Activated naive CD4-positive, alpha-beta T cell treated with anti-CD3 and anti-CD28 coated beads, Interleukin-2, amount 50 U/mL, for 24 hours (primary cell): ENCODE results near the gene BCL11B.
A peak's percentile ranks its signal among the peaks of the same experiment; 100 is the strongest.
"Not testable (repeated sequence)": the region's sequence is repeated elsewhere in the genome, so short reads cannot be mapped to it uniquely, and the experiment has no call there.

ENCODE experiments used
- H3K27ac Mint-ChIP-seq: one replicate; pipeline ENCODE4 v1.8.0; 2021; ENCODE audit warnings: mild to moderate bottlenecking, mixed read lengths
- H3K27me3 Mint-ChIP-seq: one replicate; pipeline ENCODE4 v1.8.0; 2021; ENCODE audit warnings: mixed read lengths
- H3K36me3 Mint-ChIP-seq: one replicate; pipeline ENCODE4 v1.8.0; 2021; ENCODE audit warnings: mixed read lengths
- H3K4me1 Mint-ChIP-seq: one replicate; pipeline ENCODE4 v1.8.0; 2021; ENCODE audit warnings: mixed read lengths
- H3K4me3 Mint-ChIP-seq: one replicate; pipeline ENCODE4 v1.8.0; 2021; ENCODE audit warnings: mild to moderate bottlenecking, mixed read lengths
- H3K9me3 Mint-ChIP-seq: one replicate; pipeline ENCODE4 v1.8.0; 2021; ENCODE audit warnings: mixed read lengths

Gene BCL11B

GRCh38 chr14:99187858-99188257 lies 84.1 kb downstream of the BCL11B start:
- peak overlapping the region; percentile 86 for H3K4me3 Mint-ChIP-seq
- H3K27ac Mint-ChIP-seq, result peak overlapping the region; percentile 99
- no peaks in the 10 kb centered on the region for H3K9me3 Mint-ChIP-seq
- peaks cover 92% of the 10 kb centered on the region for H3K4me1 Mint-ChIP-seq
- H3K27me3 Mint-ChIP-seq, result no peaks in the 10 kb centered on the region
- no peaks in the 10 kb centered on the region for H3K36me3 Mint-ChIP-seq

DNA sequence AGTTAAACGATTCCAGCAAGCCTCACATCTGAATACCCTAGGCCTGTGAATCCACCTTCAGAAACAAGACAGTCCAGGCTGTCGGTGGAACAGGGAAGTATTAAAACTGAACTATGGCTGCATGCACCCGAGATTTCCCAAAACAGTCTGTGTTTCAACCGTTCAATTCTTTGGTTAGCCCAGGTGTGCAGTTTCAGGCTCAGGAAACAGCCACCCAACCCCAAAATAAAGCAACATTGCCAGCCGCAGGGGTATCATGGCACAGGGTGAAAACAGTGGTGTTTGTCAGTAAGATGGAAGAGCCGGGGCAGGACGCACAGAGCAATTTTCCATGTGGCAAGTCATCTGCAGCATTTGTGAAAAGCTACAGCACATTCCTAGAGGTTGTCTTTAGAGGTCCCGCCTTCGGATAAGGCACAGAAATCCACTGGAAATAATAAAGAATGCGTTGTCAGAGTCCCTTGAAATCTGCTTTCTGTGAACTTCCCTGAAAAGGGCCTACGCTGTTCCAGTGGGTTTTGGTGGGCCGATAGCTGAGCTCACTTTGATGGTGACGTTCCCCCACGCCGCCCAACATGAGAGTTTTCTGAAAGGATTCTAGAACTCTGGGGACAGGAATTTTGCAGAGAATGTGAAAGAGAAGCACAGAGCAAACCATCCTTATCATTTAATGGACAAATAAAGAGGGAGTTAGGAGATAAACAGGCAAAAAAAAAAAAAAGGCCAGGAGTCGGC lies 84.9 kb downstream of the BCL11B start:
- Mint-ChIP-seq H3K27me3 (no peaks in the 10 kb centered on the region), H3K27ac (peak overlapping the region; percentile 99), H3K4me3 (peak overlapping the region; percentile 86), H3K4me1 (peaks cover 94% of the 10 kb centered on the region), H3K9me3 (no peaks in the 10 kb centered on the region), H3K36me3 (no peaks in the 10 kb centered on the region)

DNA sequence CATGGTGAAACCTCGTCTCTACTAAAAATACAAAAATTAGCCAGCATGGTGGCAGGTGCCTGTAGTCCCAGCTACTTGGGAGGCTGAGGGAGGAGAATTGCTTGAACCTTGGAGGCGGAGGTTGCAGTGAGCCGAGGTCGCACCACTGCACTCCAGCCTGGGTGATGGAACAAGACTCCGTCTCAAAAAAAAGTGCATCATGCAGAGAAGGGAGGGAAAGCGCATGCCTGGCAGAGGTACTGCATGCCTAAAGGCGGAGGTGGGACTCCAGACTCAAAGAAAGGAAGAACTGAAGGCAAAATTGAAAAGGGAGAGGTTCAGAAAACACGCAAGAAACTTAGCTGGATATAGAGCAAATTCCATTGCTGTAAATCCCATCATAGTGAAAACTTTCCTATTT lies 85.7 kb downstream of the BCL11B start:
- Mint-ChIP-seq H3K27ac (peak overlapping the region; percentile 99), H3K4me1 (peaks cover 94% of the 10 kb centered on the region), H3K4me3 (peak overlapping the region; percentile 86)
- H3K36me3 Mint-ChIP-seq, H3K27me3 Mint-ChIP-seq, H3K9me3 Mint-ChIP-seq: not testable (repeated sequence)

DNA sequence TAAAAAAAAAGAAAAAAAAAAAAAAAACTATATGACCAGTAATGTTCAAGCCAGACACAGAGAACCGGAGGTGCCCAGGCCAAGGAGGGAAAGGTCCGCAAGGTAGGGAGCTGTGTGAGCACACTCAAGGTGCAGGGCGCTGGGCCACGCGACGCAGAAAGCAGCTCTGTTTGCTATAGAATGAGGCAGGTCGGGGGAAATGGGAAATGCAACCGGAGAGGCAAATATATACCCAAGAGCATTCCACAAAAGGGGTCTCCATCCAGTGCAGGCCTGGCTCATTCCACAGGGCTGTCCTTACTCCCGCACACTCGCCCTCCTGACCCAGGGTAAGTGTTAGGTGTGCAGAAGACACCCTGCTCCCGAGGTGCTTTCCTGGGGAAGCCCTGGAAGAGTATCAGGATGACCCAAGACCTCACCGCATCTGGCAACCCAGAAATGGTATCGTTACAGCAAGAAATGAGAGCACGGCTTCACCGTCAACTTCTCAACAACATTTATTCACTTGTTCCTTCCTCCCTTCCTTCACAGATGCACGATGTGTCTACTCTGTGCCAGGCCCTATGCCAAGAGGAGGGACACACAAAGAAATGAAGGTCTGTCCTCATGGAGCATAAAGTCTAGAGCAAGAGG lies 86.4 kb downstream of the BCL11B start:
- Mint-ChIP-seq H3K4me3 (peak overlapping the region; percentile 86), H3K36me3 (no peaks in the 10 kb centered on the region), H3K27ac (peak overlapping the region; percentile 99), H3K4me1 (peaks cover 94% of the 10 kb centered on the region), H3K27me3 (no peaks in the 10 kb centered on the region), H3K9me3 (no peaks in the 10 kb centered on the region)

DNA sequence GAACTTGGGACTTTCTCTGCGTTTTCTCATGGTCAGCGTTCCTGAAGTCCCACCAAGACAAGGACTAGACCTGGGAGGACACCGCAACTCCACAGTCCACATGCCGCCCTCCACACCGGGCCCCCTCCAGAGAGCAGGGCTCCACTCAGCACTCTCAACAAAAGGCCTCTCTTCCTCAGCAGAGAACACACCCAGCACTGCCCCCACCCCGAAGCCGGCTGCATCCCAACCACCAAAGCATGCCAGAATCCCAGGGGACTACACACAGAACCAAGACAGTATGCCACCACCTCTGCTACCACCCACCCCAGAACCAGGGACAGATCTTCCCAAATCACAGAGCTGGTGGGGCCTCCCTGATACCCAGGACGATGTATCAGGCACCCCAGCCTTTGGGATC lies 88.3 kb downstream of the BCL11B start:
- H3K4me3 Mint-ChIP-seq, result peak overlapping the region; percentile 86
- H3K36me3 Mint-ChIP-seq, result peaks cover 6% of the 10 kb centered on the region
- H3K27ac Mint-ChIP-seq, result peak overlapping the region; percentile 99
- H3K4me1 Mint-ChIP-seq, result peaks cover 92% of the 10 kb centered on the region
- H3K9me3 Mint-ChIP-seq, result no peaks in the 10 kb centered on the region
- H3K27me3 Mint-ChIP-seq, result no peaks in the 10 kb centered on the region

GRCh38 chr14:99183311-99183710 lies 88.7 kb downstream of the BCL11B start:
- H3K27me3 Mint-ChIP-seq, result no peaks in the 10 kb centered on the region
- peak overlapping the region; percentile 99 for H3K27ac Mint-ChIP-seq
- peaks cover 96% of the 10 kb centered on the region for H3K4me1 Mint-ChIP-seq
- H3K4me3 Mint-ChIP-seq, result peak overlapping the region; percentile 86
- no peaks in the 10 kb centered on the region for H3K9me3 Mint-ChIP-seq
- H3K36me3 Mint-ChIP-seq, result peaks cover 7% of the 10 kb centered on the region

DNA sequence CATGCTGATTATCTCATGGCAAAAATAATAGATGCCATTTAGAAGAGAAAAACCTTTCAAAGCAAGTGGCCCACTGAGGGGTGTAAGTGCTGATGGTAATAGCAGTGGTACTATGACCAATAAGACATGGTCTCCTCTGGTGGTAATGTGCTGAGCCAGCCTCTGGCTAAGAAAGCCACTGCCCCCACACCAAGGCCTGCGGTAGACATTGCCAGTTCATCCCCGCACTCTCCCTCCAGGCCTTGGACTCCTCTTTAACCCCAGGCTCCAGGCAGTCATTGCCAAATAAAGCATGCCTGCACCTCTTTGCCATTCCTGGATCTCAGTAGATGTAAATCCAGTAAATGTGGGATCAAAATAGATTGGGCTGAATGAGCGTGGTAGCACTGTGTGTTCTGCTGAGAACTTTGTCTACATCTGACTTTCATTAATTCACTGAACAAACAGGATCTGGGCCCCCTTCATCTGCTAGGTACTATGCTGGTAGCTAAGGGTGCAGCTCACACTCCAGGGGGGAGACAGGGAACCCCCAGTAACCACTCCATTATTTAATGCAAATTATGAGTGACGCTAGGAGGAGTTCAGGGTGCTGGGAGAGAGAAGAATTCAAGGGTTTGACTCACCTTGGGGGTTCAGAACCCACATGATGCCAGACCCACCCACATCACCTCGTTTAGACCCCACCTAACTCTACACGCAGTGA lies 89.3 kb downstream of the BCL11B start:
- H3K4me1 Mint-ChIP-seq, result peaks cover 97% of the 10 kb centered on the region
- peaks cover 10% of the 10 kb centered on the region for H3K36me3 Mint-ChIP-seq
- peak overlapping the region; percentile 99 for H3K27ac Mint-ChIP-seq
- H3K9me3 Mint-ChIP-seq, result no peaks in the 10 kb centered on the region
- H3K4me3 Mint-ChIP-seq, result peak overlapping the region; percentile 84
- no peaks in the 10 kb centered on the region for H3K27me3 Mint-ChIP-seq

GRCh38 chr14:99181804-99182520 lies 90.0 kb downstream of the BCL11B start:
- H3K36me3 Mint-ChIP-seq, result peaks cover 11% of the 10 kb centered on the region
- H3K9me3 Mint-ChIP-seq, result no peaks in the 10 kb centered on the region
- no peaks in the 10 kb centered on the region for H3K27me3 Mint-ChIP-seq
- peak overlapping the region; percentile 84 for H3K4me3 Mint-ChIP-seq
- peak overlapping the region; percentile 99 for H3K27ac Mint-ChIP-seq
- H3K4me1 Mint-ChIP-seq, result peaks cover 90% of the 10 kb centered on the region

- H3K36me3 Mint-ChIP-seq, result peaks cover 18% of the 10 kb centered on the region
- H3K27me3 Mint-ChIP-seq, result no peaks in the 10 kb centered on the region
- peak overlapping the region; percentile 99 for H3K27ac Mint-ChIP-seq
- H3K4me3 Mint-ChIP-seq, result peak overlapping the region; percentile 84
- H3K4me1 Mint-ChIP-seq, result peaks cover 83% of the 10 kb centered on the region
- H3K9me3 Mint-ChIP-seq, result no peaks in the 10 kb centered on the region
Observed at GRCh38 chr14:99181241-99181640, 90.8 kb downstream of the BCL11B start.

GRCh38 chr14:99179946-99180345 lies 92.1 kb downstream of the BCL11B start:
- peak overlapping the region; percentile 84 for H3K4me3 Mint-ChIP-seq
- H3K9me3 Mint-ChIP-seq, result no peaks in the 10 kb centered on the region
- H3K27me3 Mint-ChIP-seq, result no peaks in the 10 kb centered on the region
- H3K4me1 Mint-ChIP-seq, result peaks cover 70% of the 10 kb centered on the region
- H3K36me3 Mint-ChIP-seq, result peaks cover 18% of the 10 kb centered on the region
- peak overlapping the region; percentile 99 for H3K27ac Mint-ChIP-seq

DNA sequence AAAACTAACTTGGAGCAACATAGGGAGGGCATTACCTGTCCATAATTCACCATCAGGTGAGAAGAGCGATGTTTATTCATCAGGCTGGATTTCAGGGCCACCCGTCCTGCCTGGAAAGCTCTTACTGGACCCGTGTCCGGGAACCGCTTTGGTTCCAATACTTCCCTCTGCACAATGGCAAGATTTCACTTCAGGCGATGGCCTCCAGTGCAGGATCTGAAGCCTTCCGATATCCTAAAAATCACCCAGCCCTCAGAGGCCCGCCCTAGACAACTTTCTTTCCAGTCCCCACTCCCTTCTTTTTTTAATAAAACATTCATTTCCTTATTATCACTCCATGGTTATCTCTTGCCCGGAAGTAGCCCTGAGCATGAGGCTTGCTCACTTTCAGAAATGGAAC lies 92.5 kb downstream of the BCL11B start:
- Mint-ChIP-seq H3K36me3 (peaks cover 18% of the 10 kb centered on the region), H3K4me3 (peak overlapping the region; percentile 84), H3K4me1 (peaks cover 66% of the 10 kb centered on the region), H3K9me3 (no peaks in the 10 kb centered on the region), H3K27me3 (no peaks in the 10 kb centered on the region), H3K27ac (peak overlapping the region; percentile 99)

DNA sequence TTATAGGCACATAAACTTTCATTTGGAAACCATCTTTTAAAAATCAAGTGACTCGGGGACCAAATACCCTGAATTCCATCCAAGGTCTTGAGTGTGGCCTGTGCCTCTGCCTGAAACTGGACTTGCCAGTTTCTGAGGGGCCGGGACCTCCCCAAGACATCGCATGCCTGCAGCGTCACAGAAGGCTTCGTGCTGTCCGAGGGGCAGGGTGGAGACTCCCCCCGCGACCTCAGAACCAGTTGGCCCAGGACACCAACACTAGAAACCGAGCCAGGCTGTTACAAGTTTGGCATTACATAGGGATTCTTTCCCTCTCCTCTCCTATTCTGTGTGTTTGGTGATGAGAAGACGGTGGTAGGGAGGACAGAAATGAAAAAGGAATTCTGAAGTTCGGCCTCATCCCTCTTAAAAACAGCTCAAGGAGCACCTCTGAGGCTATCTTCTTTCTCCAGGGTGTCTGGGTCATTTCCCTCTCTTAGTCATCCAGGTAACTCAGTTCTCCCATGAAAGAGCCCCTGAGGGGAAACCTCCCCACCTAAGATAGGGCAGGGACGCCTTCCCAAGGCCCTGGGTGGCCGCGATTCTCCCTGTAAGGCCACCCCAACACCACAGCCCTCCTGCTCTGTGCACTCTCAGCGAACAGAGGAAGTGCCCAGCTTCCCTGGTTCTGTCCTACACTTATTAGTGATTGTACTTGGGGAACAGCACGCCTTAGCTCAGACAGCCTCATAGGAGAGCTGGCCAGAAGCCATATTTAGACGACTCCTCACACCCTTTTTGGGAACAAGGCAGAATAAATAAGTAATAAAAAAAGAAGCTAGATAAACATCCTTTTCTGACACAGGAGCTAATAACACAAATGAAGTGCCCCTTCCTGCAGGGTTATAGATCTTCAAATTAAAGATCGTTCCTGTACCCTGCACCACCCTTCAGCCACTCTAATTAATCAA lies 93.8 kb downstream of the BCL11B start:
- Mint-ChIP-seq H3K4me1 (peaks cover 53% of the 10 kb centered on the region), H3K27ac (peak overlapping the region; percentile 97), H3K9me3 (no peaks in the 10 kb centered on the region), H3K36me3 (peaks cover 25% of the 10 kb centered on the region), H3K4me3 (peak overlapping the region; percentile 43), H3K27me3 (no peaks in the 10 kb centered on the region)

DNA sequence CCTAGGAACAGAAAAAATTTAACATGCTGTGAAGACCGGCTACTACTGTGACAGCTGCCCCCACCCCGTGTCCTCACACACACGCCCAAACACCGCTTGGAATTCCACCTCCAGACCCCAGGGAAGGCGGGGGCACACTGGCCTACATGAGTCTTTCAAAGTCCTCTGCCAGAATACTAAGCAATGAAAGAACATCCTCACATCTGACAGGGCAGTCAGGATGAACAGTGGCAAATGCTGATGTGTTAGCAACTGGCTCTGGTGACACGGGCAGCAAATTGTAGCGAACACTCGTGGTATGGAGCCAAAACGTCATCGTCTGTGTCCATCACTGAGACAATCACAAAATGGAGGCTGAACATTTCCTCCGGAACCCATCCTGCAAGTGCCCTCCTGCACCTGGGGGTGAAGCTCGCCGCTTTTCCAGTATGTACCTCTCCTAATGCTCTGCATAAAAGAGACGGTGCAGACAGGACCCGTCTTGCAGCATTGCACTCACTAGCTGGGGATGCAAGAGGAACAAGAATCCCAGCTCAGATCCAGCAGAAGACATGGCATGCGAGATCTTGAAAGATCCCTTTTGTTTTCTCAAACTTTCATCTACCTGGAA lies 94.8 kb downstream of the BCL11B start:
- Mint-ChIP-seq H3K36me3 (peaks cover 27% of the 10 kb centered on the region), H3K4me3 (no peak overlapping the region), H3K27ac (peak overlapping the region; percentile 82), H3K9me3 (no peaks in the 10 kb centered on the region), H3K4me1 (peaks cover 43% of the 10 kb centered on the region), H3K27me3 (no peaks in the 10 kb centered on the region)

DNA sequence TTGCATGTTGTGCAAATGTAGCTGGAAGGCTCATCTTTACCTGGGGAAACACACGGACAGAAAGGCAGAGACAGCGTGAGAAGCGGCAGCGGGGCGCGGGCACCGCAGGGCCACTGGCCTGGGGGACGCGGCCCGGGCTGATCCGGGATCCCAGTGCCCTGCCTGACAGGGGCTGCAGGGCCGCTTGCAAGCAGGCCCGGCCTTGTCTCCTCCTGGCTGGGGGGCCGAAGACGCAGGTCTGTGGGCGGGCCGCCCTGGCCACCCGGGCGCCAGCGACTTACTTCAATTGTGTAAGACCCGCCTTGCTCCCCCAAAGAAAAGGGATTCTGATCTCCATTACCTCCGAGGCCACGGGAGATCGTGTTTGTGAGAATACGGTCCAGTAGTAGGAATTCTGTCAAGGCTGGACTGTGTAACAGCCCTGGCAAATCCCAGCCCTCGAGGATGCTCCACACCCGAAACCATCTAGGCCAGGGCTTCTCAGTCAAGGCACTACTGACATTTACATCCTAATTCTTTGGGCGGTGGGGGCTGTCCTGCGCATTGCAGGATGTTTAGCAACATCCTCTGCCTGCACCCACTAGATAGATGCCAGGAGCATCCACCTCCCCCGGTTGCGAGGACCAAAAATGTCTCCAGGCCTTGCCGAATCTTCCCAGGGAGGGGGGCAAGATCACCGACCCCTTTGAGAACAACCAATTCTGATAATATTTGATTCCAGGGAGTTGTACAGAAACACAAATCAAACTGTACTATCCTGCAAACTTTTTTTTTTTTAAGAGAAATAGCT lies 95.6 kb downstream of the BCL11B start:
- Mint-ChIP-seq H3K4me3 (no peak overlapping the region), H3K36me3 (peaks cover 28% of the 10 kb centered on the region), H3K9me3 (no peaks in the 10 kb centered on the region), H3K4me1 (peaks cover 37% of the 10 kb centered on the region), H3K27me3 (no peaks in the 10 kb centered on the region), H3K27ac (peak overlapping the region; percentile 51)
